HG02943 (cell line): Measurements from ENCODE around the gene ODF2L.

Experiments
- ATAC-seq: cut with Tn5 transposase; IDR thresholded peaks from one replicate; pipeline ENCODE4 v1.9.1; 2021; ENCODE audit warnings: mild to moderate bottlenecking, low read depth, moderate library complexity; ENCODE audit not compliant: unreplicated experiment

ODF2L gene, protein sequence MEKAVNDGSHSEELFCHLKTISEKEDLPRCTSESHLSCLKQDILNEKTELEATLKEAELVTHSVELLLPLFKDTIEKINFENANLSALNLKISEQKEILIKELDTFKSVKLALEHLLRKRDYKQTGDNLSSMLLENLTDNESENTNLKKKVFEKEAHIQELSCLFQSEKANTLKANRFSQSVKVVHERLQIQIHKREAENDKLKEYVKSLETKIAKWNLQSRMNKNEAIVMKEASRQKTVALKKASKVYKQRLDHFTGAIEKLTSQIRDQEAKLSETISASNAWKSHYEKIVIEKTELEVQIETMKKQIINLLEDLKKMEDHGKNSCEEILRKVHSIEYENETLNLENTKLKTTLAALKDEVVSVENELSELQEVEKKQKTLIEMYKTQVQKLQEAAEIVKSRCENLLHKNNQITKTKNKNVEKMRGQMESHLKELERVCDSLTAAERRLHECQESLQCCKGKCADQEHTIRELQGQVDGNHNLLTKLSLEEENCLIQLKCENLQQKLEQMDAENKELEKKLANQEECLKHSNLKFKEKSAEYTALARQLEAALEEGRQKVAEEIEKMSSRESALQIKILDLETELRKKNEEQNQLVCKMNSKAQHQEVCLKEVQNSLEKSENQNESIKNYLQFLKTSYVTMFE

DNA sequence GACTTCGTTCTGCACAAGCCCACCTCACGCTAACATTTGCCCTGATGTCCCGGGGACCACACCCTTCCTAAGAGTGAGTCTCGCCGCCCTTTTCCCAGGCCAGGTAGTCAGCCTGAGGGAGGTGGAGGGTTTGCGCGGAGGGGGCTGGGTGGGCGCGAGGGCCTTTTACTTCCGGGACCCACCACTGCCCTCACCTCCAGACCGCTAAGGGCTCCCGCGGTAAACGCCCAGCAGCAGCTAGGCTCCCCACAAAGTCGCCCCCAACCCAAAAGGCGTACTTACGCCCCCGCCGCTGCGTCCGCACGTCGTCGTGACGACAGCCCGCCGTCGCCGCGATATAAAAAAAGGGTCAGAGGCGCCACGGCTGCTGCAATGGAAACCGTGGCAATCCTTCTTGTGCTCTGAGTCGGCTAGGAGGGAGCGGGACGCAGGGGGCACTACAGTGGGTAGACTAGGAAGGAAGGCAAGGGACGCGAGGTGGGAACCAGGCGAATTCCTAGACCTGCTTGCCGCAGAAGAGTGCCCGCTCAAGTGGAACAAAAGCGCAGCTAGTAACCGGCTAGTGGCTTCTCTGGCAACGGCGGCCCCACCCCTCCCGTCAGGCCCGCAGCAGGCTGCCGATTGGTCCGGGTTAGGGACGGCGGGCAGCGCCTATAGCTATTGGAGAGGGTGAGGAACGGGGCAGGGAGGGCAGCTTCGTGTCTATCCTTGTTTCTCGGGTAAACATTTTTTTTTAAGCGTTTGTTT, at the start of gene ODF2L:
Gene ODF2L, minus strand, starts transcription at position 573 of the 747 bp plus-strand sequence. CDS start 9,296 bp downstream, outside the sequence.
- ATAC-seq: peak; percentile 100

DNA sequence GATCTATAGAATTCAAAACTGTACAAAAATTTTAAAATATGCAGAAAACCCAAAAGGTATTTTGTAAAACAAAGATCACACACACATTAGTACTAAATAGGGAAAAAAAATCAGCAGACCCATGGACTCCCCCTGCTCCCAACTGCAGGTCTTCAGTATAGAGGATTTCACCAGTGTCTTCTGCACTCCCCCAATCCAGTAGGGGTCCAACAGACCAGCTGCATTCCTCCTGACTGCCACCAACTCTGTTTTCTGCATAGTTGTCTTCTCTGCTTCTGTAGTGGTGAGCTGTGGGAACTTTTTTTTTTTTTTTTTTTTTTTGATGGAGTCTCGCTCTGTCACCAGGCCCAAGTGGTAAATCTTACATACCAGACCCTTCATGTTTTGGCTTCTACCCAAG, 49.8 kb upstream of the ODF2L start:
- ATAC-seq: no peak

DNA sequence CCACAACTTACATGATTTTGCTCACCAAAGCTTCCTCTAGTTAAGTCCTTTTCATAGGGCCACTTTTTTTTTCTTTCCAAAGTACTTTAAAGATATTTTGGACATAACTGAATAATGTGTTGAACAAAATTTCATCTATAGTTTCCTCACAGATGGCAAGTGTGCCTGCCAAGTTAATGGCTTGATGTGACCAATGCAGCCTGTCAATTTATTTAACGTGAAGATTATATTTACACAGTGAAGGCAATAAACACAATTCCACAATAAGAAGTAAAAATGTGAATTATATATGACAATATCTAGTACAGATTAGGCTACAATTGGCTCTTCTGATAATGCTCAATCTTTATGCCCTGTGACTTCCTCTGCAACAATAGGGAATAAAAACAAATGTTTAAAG, 45.9 kb upstream of the ODF2L start:
- ATAC-seq: no peak

DNA sequence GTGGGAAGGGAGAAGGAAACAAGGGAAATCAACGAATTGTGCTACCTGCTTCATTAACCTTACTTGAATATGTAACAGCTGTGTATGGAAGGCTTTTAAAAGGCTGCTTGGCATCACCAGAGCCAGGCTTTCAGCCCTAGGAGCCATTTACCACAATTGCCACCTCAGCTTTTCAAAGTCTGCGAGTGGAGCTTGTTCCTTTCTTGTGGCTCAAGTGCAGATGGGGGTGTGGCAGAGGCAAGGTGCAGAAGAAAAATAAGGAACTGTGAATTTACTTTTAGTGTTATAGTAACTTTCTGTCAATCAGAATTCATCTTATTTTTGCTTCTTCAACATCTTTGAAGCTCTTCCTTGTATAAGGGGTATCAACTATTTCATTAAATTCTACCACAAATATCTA, 45.5 kb upstream of the ODF2L start:
- no peak for ATAC-seq

DNA sequence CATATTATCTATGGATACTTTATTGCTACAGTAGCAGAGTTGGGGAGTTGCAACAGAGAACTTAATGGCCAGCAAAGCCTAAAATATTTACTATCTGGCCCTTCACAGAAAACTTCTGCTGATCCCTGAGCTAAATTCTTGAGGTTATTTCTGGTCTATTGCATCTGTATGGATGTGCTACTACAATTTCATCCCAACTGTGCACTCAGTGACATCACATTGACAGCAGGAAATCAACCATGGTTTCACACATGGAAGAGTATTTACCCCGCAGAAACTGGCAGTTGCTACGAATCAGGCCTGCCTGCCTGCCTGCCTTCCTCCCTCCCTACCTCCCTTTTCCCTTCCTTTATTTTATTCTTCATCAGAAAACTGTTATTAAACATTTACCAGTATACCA, 39.9 kb upstream of the ODF2L start:
- no peak for ATAC-seq

DNA sequence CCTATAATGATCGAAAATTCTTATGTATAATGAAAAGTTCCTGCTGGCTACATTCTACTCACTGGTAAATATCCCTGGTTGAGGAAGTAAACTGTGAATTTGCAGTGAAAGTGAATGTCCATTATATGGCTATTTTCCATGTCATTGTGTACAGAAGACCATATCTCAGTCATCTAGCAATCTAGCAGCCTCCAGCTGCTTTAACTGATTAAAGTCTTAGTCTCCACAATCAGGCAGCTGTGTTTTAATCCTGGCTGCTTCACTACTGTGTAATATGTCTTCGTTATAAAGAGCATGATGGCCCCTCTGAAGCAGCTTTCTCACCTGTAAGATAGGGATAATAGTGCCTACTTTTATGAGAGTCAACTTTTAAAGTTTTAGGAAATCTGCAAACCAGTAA, 39.2 kb upstream of the ODF2L start:
- ATAC-seq: no peak

DNA sequence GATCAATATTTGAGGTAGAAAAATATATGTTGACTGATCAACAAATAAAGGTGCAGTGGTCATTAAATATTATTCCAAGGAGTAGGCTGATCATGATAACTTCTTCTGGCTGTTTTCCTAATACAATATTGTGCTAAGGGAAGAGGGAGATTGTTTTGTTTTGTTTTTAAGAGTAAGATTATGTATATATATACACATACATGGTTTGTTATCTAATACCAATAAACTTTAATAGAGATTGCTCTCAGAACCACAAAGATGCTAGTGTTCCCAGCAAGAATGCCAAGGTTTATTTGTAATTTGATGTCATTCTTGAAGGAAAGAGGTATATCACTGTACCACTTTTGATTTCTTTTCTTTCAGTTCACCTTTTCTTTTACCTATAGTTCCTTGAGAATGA, 37.9 kb upstream of the ODF2L start:
- no peak for ATAC-seq

DNA sequence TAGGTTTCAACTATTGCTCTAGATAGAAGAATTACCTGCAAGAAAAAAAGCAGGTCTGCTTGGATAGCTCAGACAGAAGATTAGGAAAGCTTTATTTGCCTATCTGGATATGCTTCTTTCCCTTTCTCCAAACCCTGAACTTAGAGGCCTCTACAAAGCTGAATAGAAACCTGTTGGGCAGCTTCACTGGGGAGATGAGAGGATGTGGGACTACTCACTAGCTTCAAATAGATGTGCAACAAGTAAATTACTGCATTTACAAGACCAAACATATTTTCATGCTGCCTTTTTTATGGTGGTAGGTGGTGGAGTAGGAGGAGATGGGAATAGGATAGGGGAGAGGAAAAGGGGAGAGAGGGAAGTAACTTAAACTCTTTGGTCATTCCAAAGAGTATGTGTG, 34.3 kb upstream of the ODF2L start:
- no peak for ATAC-seq

DNA sequence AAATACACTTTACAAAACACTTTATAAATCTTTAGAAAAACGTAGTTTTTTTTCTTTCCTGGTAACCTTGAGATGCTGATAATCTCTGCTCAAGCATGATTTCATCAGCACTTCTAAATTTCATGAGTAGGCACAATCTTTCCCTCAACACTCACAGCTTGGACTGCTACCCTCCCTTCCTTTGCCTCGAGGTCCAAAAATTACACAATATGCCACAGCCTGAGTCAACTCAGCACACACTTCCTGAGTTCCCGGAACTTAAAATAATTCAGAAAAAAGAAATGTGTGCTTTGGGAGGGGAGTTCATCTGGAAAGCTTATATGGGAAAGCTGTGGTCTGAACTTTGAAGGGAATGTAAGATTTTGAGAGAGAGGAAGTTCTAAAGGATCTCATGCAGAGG, 33.7 kb upstream of the ODF2L start:
- ATAC-seq: no peak

DNA sequence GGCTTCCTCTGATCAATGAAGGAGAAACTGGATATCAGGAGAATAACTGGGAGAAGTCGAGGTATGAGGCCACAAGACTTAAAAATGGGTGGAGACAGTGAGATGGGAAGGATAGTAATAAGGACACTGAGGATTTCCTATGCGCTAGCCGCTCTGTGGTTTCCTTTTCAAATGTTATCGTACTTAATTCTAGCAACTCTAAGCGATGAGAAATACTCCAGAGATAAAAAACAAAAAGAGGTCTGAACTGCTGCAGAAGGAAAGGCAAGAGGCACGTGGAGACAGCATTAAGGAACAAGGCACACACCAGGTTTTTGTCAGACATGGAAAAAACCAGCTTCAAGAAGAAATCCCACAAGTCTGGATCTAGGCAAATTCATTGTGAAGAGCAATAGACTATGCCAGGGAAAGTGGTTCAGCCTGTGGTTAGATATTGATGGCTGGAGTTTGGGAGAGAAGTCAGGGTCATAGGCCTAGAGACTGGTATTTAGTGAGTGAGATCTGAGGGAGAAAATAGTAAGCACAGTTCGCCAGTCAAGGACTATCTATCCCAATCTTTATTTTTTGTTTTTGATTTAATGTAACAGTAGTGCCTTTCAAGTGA, 33.1 kb upstream of the ODF2L start:
- no peak for ATAC-seq

DNA sequence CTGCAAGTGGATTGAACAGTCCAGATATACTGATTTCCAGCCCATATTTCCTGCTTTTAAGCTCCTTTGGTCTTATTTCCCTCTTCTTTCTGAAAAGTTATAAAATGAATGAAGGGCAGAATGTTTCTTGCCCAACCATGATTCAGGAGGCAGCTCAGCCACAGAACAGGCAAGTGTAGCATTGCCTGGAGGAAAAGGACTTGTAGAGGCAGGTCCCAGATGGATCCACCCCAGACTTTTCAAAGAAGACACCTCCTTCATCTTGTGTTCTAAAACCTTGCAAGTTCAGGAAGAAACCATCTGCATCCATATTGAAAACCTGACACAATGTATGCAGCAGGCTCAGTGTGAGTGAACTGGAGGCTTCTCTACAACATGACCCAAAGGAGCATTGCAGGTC, 27.8 kb upstream of the ODF2L start, which contains the start of gene CLCA2:
Gene CLCA2, plus strand, starts transcription at position 299 of the 400 bp plus-strand sequence. Its CDS starts 77 bp downstream, at position 376.
- ATAC-seq: no peak

DNA sequence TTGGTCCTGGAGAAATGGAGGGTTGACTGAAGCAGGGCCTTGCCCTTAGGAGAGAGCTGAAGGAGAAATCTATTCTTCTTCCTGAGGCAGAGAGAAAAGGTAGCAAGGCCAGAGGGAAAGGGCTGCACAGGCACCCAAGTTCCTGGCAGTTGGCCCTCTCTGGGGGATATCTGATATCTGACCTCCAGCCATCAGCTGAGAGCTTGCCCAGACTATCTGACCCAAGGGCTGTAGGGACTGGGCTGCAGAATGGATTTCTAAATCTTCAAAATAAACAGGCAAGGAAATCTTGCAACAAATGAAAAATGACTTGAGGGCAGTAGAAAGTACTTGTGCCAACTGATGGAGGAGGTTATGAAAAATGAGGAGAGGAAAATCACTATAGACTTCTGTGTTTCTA, 27.4 kb upstream of the ODF2L start:
- no peak for ATAC-seq

DNA sequence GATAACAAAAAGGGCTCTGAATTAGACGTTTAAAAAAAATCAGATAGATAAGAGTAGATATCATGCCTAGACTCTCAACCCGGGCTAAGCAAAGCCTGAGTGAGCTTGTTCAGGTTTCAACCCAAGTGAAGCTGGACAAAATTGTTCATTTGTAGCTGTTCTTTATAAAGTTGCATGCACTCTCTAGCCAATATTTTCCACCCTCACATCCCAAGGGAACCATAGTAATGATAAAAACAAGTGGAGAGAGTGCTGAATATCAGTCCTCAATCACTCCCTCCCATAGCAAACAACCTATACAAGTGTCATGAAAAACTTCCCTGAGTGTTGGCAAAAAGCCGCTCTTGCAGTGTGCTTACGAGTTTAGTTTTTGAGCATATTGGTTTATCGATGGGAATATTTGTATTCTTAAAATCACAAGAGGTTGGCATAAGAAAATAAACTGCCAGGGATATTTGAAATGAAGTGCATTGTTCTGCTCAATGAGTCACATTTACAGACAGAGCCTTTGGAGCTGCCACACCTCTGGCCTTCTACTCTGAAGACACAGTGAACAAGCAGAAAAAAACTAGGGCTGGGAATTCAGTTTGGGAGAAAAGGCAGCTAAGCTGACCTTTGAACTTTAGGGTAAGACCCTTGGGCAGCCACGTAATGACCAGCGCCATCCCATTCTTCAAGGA, 25.6 kb upstream of the ODF2L start:
- ATAC-seq: no peak

DNA sequence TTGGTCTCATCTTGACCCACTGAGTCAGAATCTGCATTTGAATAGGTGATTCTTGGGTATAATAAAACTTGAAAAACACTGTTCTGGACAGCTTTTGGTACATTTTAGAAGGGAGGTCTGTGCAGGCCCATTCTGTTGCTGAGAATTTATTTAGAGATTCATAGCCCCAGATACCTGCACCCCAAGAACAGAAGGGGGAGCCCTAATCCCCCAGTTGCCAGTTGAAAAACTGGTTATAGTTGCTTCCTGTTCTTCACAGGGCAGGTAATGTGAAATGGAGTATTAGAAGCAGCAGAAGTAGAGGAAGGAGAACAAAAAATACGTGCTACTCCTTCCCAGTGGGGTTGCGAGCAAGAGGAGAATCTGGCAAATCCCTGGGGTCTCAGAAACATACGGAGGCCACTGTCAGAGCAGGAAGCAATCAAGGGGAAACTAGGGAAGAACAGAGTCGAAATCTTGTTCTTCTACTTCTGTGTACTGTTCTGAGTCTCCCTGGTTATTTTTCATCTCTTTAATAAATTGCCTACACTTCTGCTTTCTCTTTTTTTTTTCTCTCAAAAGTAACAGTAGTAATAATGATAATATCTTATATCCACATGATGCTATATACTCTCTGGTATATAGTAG, 23.3 kb upstream of the ODF2L start:
- ATAC-seq: peak; percentile 79

DNA sequence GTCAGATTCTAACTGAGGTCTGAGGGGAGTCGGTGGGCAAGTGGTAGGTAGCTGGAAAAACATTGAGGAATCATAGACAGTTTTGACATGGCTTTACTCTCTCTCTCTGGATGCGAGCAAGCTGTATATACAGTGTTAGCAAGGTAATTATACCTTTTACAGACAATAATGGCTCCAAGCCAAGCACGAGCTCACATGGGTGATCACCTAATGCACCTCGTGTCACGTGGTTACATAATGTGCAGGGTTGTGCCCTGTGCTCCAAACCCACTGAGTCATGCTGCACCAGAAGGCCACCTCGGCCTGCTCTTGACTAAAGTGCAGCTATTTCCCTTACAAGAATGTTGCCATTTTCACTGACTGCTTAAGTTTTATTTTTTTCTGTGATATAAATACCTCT, 20.2 kb upstream of the ODF2L start:
- ATAC-seq: no peak

DNA sequence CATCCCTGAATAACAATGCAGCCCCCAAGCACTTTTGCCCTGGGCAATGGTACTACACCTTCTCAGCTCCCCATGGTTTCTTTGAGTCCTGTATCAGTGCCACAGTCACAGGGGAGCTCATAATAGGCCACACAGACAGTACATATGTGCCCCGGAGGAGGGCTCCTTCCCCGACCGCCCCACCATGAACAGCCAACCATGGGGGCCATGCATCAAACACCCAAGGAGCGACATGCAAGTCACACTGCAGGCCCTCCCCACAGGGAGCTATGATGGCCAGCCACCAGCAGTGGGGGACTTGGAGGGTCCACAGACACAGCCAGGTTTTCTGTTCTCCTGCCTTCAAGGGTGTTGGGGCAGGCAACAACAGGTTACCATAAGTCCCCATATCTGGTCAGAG, 14.8 kb upstream of the ODF2L start:
- no peak for ATAC-seq

DNA sequence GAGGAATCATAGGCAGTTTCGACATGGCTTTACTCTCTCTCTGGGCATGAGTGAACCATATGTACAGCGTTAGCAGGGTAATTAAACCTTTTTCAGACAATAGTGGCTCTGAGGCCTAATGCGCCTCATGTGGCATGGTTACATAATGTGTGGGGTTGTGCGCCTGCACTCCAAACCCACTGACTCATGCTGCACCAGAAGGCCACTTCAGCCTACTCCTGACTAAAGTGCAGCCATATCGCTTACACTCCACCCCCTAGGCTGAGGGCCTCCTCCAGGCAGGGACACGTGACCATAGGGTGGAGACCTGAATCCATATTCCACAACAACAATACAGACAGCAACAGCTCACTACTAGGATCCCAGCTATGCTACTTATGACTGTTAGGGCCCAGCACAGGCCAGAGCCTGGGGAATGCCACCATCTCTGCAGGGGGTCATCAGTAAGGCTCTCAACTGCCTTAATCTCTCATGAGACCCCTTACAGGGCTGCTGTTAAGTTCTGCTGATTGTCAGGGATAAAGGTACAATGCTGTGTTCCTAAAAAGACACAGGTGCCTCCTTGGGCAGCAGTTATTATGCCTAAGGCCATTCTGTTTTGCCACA, 13.4 kb upstream of the ODF2L start:
- no peak for ATAC-seq

DNA sequence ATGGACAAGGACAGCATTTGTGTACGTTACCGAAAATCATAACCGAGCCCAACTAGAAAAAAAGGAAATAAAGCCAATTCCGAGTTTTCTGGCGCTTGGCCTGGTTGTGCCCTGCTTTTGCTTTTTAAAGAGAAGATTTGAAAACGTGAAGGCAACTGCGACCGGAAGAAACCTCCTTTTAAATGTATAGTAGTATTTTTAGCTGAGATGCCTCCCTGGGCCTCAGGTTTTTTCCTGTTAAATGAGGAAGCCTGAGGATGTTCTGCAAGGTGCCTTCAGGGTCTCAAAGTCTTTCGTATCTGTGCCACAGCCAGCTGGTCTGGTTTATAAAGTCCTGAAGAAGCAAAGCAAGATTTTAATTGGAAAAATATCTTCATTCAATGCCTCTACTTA, 371 bp upstream of the ODF2L start:
- peak; percentile 42 for ATAC-seq

DNA sequence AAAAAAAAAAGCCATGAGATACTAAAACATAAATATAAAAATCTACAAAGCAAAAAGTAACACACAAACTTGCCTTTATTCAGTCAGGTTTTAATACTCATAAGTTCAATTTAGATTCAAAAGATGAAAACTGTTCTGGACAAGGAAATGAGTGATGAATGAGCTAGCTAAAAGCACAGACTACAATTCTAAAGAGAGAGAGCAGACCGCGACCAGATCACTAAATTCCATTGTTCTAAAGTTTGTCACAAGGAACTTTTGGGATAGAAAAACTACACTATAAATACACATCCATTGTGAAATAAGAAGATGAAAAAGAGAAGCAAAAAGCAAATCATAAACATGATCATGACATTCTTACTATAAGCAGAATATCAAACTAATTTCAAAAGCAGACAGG, 1.7 kb downstream of the ODF2L start:
- no peak for ATAC-seq

DNA sequence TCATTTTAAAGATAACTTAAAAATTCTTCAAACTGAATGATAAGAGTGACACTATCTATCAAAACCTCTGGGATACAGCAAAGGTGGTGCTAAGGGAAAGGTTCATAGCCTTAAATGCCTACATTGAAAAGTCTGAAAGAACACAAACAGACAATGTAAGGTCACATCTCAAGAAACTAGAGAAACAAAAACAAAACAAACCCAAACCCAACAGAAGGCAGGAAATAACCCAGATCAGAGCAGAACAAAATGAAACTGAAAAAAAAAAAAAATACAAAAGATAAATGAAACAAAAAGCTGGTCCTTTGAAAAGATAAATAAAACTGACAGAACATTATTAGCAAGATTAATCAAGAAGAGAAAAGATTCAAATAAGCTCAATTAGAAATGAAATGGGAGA, 6.8 kb downstream of the ODF2L start:
- ATAC-seq: peak; percentile 80
